ENCODE data around the gene CCNJL.

The CCNJL gene

DNA sequence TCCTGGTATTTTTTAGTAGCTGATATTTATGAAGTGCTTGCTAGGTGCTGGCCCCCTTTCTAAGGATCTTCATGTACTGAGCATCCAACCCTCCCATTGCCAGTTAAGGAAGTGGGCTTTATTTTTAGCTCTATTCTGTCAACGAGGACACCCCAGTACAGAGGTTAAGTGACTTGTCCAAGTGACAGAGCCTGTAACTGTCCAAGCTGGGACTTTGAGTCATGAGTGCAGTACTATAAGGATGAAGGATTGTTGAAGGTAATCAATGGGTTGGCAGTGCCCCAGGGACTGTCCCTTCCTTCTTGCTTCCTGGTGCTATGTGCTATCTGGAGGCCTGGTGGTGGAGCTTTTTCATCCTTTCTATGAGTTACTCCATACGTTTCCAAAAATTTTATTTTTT, 101.0 kb downstream of the CCNJL start:
- no peak for DNase-seq

GRCh38 chr5:160210606-160211005, 101.8 kb downstream of the CCNJL start:
- DNase-seq: no peak

DNA sequence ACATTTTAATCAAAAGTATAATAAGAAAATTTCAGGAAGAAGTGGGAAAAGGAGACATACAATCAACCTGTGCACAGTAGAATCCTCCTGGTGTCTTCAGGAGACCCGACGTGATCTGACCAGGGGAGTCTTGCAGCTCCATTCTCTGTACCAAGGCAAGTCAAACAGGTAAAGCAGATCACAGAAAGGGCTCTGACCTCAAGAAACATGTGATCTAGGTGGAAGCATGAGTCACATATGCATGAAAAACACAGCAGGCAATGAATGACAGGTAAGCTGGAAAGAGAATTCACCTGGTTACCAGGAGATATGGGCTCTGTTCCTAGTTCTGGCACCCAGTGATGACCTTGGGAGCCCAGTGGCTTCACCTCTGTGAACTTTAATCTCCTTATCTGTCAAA, 102.4 kb downstream of the CCNJL start:
- no peak for DNase-seq

DNA sequence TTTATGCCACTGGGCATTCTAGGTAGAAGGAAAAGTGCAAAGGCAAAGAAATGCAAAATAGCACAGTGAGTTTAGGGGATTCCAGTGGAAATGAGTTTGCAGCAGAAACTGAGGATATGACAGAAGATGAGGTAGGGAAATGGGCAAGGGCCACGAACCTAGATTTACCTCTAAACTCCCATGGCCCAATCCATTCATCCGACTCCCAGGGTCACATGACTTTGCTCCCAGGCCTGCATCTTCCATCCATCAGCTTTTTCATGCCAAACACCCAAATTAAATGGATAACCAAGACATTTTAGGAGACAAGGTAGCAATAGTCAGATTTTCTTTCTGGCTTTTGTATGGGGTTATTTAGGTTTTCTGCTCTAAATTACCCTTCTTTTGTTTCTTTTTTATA, 105.3 kb downstream of the CCNJL start:
- DNase-seq: no peak

Data from NCI-H446 treated with DMSO at 0.1 percent for 48 hours (cell line).